Measurements from ENCODE around the gene SIGLEC7.

- TF ChIP-seq EZH2 (IDR thresholded peaks at IDR 0.05) (no peak), EZH2phosphoT487 (IDR thresholded peaks at IDR 0.05) (no peak)
- TF ChIP-seq, protein P1, sequence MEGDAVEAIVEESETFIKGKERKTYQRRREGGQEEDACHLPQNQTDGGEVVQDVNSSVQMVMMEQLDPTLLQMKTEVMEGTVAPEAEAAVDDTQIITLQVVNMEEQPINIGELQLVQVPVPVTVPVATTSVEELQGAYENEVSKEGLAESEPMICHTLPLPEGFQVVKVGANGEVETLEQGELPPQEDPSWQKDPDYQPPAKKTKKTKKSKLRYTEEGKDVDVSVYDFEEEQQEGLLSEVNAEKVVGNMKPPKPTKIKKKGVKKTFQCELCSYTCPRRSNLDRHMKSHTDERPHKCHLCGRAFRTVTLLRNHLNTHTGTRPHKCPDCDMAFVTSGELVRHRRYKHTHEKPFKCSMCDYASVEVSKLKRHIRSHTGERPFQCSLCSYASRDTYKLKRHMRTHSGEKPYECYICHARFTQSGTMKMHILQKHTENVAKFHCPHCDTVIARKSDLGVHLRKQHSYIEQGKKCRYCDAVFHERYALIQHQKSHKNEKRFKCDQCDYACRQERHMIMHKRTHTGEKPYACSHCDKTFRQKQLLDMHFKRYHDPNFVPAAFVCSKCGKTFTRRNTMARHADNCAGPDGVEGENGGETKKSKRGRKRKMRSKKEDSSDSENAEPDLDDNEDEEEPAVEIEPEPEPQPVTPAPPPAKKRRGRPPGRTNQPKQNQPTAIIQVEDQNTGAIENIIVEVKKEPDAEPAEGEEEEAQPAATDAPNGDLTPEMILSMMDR (IDR thresholded peaks at IDR 0.05), result no peak
Measured at GRCh38 chr19:51119101-51119500, 23.0 kb upstream of the SIGLEC7 start.
